NCI-H446 treated with DMSO at 0.1 percent for 48 hours (cell line): ENCODE data around the gene PRR20G.

Experiments used
- DNase-seq: peaks from one replicate; lab custom pipeline; 2025; lab: John Stamatoyannopoulos, UW

PRR20G gene

GRCh38 chr3:127263037-127263436 is 24.8 kb downstream of the PRR20G start:
- no peak for DNase-seq

DNA sequence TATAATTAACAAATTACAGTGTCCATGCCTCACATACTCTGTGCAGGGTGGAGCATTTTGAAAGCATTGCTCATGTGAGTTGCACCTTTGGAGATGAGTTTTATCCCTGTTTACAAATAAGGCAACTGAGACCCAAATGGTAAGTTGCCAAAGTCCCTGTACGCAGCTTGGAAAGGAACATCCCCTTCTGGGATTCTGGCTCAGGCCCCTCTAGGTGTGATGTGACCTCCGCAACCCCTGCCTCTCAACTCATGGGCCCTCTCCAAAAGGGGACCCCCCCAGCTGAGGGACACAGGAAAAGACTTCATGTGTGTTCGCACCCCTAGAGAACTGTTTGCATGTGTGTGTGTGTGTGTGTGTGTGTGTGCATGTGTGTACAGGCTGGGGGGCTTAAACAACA is 25.3 kb downstream of the PRR20G start:
- no peak for DNase-seq

DNA sequence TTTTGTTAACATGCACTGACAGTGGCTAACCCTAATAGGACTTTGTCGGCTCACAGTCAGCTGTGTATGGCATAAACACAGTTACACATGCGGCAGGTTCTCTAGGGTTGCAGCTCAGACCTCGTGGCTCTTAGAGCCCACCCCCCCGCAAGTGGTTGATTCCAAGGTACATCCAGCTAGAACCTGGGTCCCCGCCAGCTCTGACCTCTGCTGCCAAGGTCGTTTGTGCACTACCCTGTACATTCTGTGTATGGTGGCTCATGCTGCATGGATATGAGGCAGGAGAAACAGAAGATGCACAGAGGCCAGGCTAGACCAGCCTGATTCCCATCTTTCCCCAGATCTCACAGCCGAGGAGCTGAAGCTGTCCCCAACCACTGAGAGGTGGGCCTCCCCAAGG is 25.9 kb downstream of the PRR20G start:
- no peak for DNase-seq

- DNase-seq, result no peak
Measured at GRCh38 chr3:127260826-127261555, 26.9 kb downstream of the PRR20G start.

- DNase-seq, result no peak
Measured at GRCh38 chr3:127260416-127260815, 27.4 kb downstream of the PRR20G start.

GRCh38 chr3:127259882-127260281 is 28.0 kb downstream of the PRR20G start:
- no peak for DNase-seq

- DNase-seq, result no peak
Measured at GRCh38 chr3:127258733-127259132, 29.1 kb downstream of the PRR20G start.

- DNase-seq, result no peak
Measured at GRCh38 chr3:127257351-127257750, 30.5 kb downstream of the PRR20G start.

- DNase-seq, result no peak
Measured at GRCh38 chr3:127256733-127257271, 31.0 kb downstream of the PRR20G start.

DNA sequence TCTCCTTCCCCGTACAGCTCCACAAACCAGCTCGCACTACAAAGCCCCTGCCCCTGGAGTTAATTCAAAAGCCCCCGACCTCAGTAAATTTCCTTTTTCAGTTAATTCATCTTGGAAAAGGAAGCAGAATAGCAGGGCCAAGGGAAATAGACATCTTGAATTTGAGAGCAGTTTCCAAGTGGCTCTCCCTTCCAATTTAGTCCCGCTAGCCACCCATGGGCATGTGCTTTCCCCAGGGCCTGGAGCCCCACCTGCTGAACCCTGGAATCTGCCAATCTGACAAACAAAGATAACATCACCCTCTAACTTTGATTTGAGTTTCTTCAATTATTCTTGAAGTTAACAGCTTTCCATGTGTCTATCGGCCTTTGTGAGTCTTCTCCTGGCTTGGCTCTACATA is 31.7 kb downstream of the PRR20G start:
- DNase-seq, result no peak

GRCh38 chr3:127255516-127255915 is 32.3 kb downstream of the PRR20G start:
- no peak for DNase-seq

DNA sequence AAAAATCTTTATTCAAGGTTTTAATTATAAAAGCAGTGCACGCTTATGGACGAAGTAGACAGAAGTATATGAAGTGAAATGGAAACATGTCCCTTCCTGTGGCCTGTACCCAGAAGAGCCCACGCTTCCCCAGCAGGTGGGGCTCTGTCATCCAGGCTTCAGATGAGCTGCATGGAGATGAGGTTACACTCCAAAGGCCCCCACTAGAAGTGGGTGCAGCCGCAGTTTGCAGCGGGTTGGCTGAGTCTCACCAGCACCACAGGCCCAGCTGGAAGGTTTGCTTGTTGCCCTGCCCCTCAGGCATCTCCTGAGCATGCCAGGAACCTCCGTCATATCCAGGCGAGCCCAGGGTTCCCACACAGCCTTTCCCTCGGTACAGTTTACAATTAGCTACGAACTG is 33.1 kb downstream of the PRR20G start:
- DNase-seq, result no peak

GRCh38 chr3:127254033-127254644 is 33.7 kb downstream of the PRR20G start:
- no peak for DNase-seq

- DNase-seq, result no peak
Measured at GRCh38 chr3:127253491-127253890, 34.4 kb downstream of the PRR20G start.

DNA sequence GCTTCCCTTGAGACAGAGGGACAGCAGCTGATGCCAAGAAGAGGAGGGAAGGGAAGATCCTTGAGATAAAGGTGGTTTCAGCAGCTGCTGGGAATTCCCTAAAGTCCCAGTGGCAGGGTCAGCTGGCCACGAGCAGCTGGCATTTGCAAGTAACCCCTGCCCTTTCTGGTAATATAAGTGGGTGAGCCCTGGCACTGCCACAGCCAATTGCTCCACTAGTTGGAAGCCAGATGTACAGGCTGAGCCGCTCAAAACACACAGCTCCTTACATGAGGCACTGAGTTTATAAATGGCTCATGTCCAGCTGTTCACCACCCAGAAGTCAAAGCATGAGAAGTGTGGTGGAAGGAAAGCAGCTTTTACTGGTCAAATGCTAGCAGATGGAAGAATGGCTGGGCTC is 35.4 kb downstream of the PRR20G start:
- DNase-seq, result no peak

DNA sequence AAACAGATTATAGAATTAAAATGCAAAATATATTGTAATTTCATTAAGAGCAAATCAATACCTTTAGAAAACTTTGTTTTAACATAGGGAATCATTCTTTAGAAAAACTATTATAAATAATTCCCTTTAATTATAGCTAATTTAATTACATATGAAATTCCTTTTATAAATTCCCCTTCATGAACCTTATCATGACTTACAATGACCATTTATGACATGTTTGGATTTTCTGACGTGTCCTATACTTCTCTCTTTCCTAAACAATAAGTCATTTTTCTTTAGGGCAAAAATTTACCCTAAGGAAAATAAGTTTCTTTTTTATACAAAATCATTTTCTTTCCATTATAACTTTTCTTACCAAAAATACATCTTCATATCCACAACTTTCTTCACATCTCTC is 37.8 kb downstream of the PRR20G start:
- DNase-seq, result no peak

GRCh38 chr3:127247292-127247691 is 40.6 kb downstream of the PRR20G start:
- no peak for DNase-seq

- DNase-seq, result no peak
Measured at GRCh38 chr3:127238602-127239001, 49.2 kb downstream of the PRR20G start.

DNA sequence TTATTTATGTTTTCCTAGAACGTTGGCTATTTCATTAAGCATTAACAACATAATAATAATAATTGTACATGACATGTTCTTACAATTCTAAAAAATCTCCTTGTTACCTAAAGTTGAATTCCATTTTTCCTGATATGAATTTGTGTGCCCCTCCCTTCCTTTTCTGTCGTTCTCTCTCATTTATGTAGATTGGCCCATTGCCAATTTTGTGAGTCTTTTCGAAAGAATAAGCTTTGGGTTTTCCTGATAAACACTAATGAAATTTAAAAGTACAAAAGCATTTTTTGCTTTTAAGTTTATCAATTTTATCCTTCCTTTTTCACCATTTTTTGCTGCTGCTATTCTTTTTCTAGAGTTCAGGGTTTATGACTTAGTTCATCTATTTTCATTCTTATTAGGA is 50.0 kb downstream of the PRR20G start:
- no peak for DNase-seq

GRCh38 chr3:127235706-127236105 is 52.1 kb downstream of the PRR20G start:
- DNase-seq, result no peak

DNA sequence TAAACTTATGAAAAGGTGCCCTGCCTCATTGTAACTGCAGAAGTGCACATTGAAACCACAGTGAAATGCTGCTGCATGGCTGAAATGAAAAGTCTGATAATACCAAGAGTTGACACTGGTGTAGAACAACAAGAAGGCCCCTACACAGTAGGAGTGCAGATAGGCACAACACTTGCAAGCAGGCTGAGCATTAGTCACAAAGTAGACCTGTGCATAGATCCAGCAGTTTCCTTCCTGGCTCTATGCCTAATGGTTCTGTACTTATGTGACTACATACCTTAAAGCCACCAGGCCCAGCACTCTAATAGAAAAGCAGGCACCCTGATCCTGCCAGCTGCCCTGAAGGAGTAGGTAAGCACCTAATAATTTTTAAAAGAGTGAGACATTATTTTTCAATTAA is 53.1 kb downstream of the PRR20G start:
- no peak for DNase-seq
